CD4-positive, alpha-beta memory T cell (primary cell): ENCODE data around the gene TAS2R14. TPM values are rescaled to one million over a fixed set of nuclear protein-coding genes. Genes with fewer than 3 reads are reported as not detected.

Source experiments
- CTCF ChIA-PET: fragments of 350-600 bp; sonication (Branson Sonifier 250); formaldehyde crosslinking; loops from one replicate; lab custom pipeline; 2021; ENCODE audit warnings: inconsistent platforms; ENCODE audit not compliant: partially characterized antibody; lab: Charles Lee
- POLR2A ChIA-PET: fragments of 350-600 bp; sonication (Branson Sonifier 250); formaldehyde crosslinking; loops from one replicate; lab custom pipeline; 2021; ENCODE audit not compliant: partially characterized antibody; lab: Charles Lee
- DNase-seq, 5 donors: peaks; one replicate each; pipeline versions ENCODE4 v3.0.0 to v3.0.0-alpha.2; 2020 to 2022; ENCODE audit warnings: mixed read lengths in 1 of 5
- H3K27ac ChIP-seq: one replicate; pipeline ENCODE4 v1.7.0; 2013; ENCODE audit warnings: low read depth, low read length
- H3K27me3 ChIP-seq: 2 replicates; pipeline ENCODE4 v1.7.0; 2013; ENCODE audit warnings: mild to moderate bottlenecking, low read length, moderate library complexity; ENCODE audit not compliant: insufficient read depth
- H3K36me3 ChIP-seq: 2 replicates; pipeline ENCODE4 v1.7.0; 2013; ENCODE audit warnings: mild to moderate bottlenecking, low read length, moderate library complexity; ENCODE audit not compliant: insufficient read depth
- H3K4me1 ChIP-seq: 2 replicates; pipeline ENCODE4 v1.7.0; 2013; ENCODE audit warnings: mild to moderate bottlenecking, low read length, moderate library complexity; ENCODE audit not compliant: insufficient read depth
- H3K4me3 ChIP-seq, 2 donors: one replicate each; pipeline ENCODE4 v1.7.0; 2013; ENCODE audit warnings: low read length in 2 of 2, mild to moderate bottlenecking in 1 of 2
- H3K9me3 ChIP-seq, 2 donors: one replicate each; pipeline ENCODE4 v1.7.0; 2013; ENCODE audit warnings: low read length in 2 of 2, control low read depth in 1 of 2; ENCODE audit not compliant: control insufficient read depth in 1 of 2
- H3K27ac Mint-ChIP-seq, 7 donors: one replicate each; pipeline ENCODE4 v1.8.0; 2020 to 2021; ENCODE audit warnings: mixed read lengths in 7 of 7, mild to moderate bottlenecking in 6 of 7, inconsistent platforms in 3 of 7, moderate library complexity in 3 of 7
- H3K27me3 Mint-ChIP-seq, 2 donors: one replicate each; pipeline ENCODE4 v1.8.0; 2020 to 2021; ENCODE audit warnings: mixed read lengths in 2 of 2
- H3K36me3 Mint-ChIP-seq, 2 donors: one replicate each; pipeline ENCODE4 v1.8.0; 2020 to 2021; ENCODE audit warnings: mixed read lengths in 2 of 2, inconsistent platforms in 1 of 2, mild to moderate bottlenecking in 1 of 2
- H3K4me1 Mint-ChIP-seq, 4 donors: one replicate each; pipeline ENCODE4 v1.8.0; 2020 to 2021; ENCODE audit warnings: mixed read lengths in 4 of 4, mild to moderate bottlenecking in 1 of 4
- H3K4me3 Mint-ChIP-seq, 8 donors: one replicate each; pipeline ENCODE4 v1.8.0; 2020 to 2021; ENCODE audit warnings: mixed read lengths in 8 of 8, mild to moderate bottlenecking in 7 of 8, moderate library complexity in 6 of 8, inconsistent platforms in 3 of 8
- H3K9me3 Mint-ChIP-seq, 8 donors: one replicate each; pipeline ENCODE4 v1.8.0; 2020 to 2021; ENCODE audit warnings: mixed read lengths in 8 of 8, mild to moderate bottlenecking in 5 of 8, inconsistent platforms in 3 of 8, moderate library complexity in 1 of 8
- intact Hi-C: fragments of 100-400 bp; cut with micrococcal nuclease; formaldehyde crosslinking; loops from one replicate; pipeline ENCODE4 v1.15.1; 2023
- polyA plus RNA-seq, 2 donors: library from polyadenylated mRNA; unstranded; fragments of 300-500 nt; fragmentation: Illumina TruSeq; gene quantifications; one replicate each; pipeline ENCODE4 v1.2.3, GENCODE V29; 2021
- total RNA-seq, 2 experiments: library from RNA; stranded (reverse); gene quantifications; one replicate each; pipeline ENCODE4 v1.2.3, GENCODE V29; 2021

Gene TAS2R14
- total and polyA plus RNA-seq, 4 experiments from 2014 or later = 0.36 to 2.2 (median 1.5) TPM

GRCh38 chr12:10891937-10892336, 47.1 kb downstream of the TAS2R14 start:
- intact Hi-C loops = no loop called here
- CTCF ChIA-PET = interaction anchor here (0.8 kb wide), 1 partner anchor 18 kb away, joined by 3 read pairs; no protein-coding TSS in a partner anchor

GRCh38 chr12:10889226-10889625, 49.8 kb downstream of the TAS2R14 start:
- H3K27me3 ChIP-seq = no peaks in the 10 kb centered on the region
- no peaks in the 10 kb centered on the region for H3K36me3 ChIP-seq
- Mint-ChIP-seq H3K27me3 (no peaks in the 10 kb centered on the region), H3K36me3 (peaks cover 8 to 56% of the 10 kb centered on the region in 2 donors), H3K4me1 (no peaks in the 10 kb centered on the region), H3K4me3 (no peak overlapping the region), H3K27ac (no peak overlapping the region), H3K9me3 (peaks cover 0 to 2% (median 0%) of the 10 kb centered on the region in 8 donors)
- intact Hi-C loops = no loop called here
- no peak overlapping the region for H3K4me3 ChIP-seq
- no peaks in the 10 kb centered on the region for H3K9me3 ChIP-seq
- CTCF ChIA-PET = no interaction called here
- H3K27ac ChIP-seq = no peak overlapping the region
- DNase-seq = no peak
- POLR2A ChIA-PET = no interaction called here
- H3K4me1 ChIP-seq = no peaks in the 10 kb centered on the region

More at GRCh38 chr12:10891937-10892336, 47.1 kb downstream of the TAS2R14 start:
- Mint-ChIP-seq H3K9me3 (no peaks in the 10 kb centered on the region), H3K4me3 (no peak overlapping the region), H3K36me3 (peaks cover 16 to 52% of the 10 kb centered on the region in 2 donors), H3K4me1 (no peaks in the 10 kb centered on the region), H3K27me3 (no peaks in the 10 kb centered on the region), H3K27ac (peak overlapping the region in 2 of 7 donors; percentile 29 to 38)
- POLR2A ChIA-PET = no interaction called here
- Histone ChIP-seq H3K4me1 (no peaks in the 10 kb centered on the region), H3K27ac (no peak overlapping the region), H3K36me3 (no peaks in the 10 kb centered on the region), H3K27me3 (no peaks in the 10 kb centered on the region), H3K9me3 (no peaks in the 10 kb centered on the region), H3K4me3 (no peak overlapping the region)
- DNase-seq = no peak

Other genes with a start within 250 kb of the TAS2R14 start
- 1 to 10 TPM; 3.2 to 5.1 TPM for gene YBX3, start 215.9 kb downstream of the TAS2R14 start, total RNA-seq
- 1 to 10 TPM; 1.7 to 2.0 TPM for gene YBX3, start 215.9 kb downstream of the TAS2R14 start, polyA plus RNA-seq
- gene TAS2R7, start 136.6 kb downstream of the TAS2R14 start, total RNA-seq = not detected
- not detected for gene TAS2R7, start 136.6 kb downstream of the TAS2R14 start, polyA plus RNA-seq
- gene TAS2R8, start 132.0 kb downstream of the TAS2R14 start, total RNA-seq = not detected
- gene TAS2R8, start 132.0 kb downstream of the TAS2R14 start, polyA plus RNA-seq = not detected
- not detected for gene TAS2R9, start 129.1 kb downstream of the TAS2R14 start, total RNA-seq
- gene TAS2R9, start 129.1 kb downstream of the TAS2R14 start, polyA plus RNA-seq = not detected
- under 1 TPM; 0.44 to 0.76 TPM for gene TAS2R10, start 112.9 kb downstream of the TAS2R14 start, total RNA-seq
- not detected for gene TAS2R10, start 112.9 kb downstream of the TAS2R14 start, polyA plus RNA-seq
- 1 to 10 TPM in 1 of 2 experiments, under 1 TPM in 1; 0.87 to 1.5 TPM for gene PRR4, start 89.8 kb downstream of the TAS2R14 start, total RNA-seq
- gene PRR4, start 89.8 kb downstream of the TAS2R14 start, polyA plus RNA-seq = 1 to 10 TPM in 1 of 2 donors, under 1 TPM in 1; 0.83 to 1.2 TPM
- gene PRH1, start 55.0 kb downstream of the TAS2R14 start, total RNA-seq = 10 to 100 TPM; 15.3 to 18.0 TPM
- 10 to 100 TPM in 1 of 2 donors, 1 to 10 TPM in 1; 1.2 to 13.3 TPM for gene PRH1, start 55.0 kb downstream of the TAS2R14 start, polyA plus RNA-seq
- under 1 TPM; 0.79 to 0.86 TPM for gene TAS2R13, start 29.7 kb downstream of the TAS2R14 start, total RNA-seq
- gene TAS2R13, start 29.7 kb downstream of the TAS2R14 start, polyA plus RNA-seq = not detected
- gene PRH2, start 10.0 kb downstream of the TAS2R14 start, total RNA-seq = not detected
- gene PRH2, start 10.0 kb downstream of the TAS2R14 start, polyA plus RNA-seq = not detected
- gene TAS2R50, start 47.6 kb upstream of the TAS2R14 start, total RNA-seq = 1 to 10 TPM in 1 of 2 experiments, under 1 TPM in 1; 0.80 to 1.0 TPM
- gene TAS2R50, start 47.6 kb upstream of the TAS2R14 start, polyA plus RNA-seq = not detected
- gene TAS2R20, start 59.0 kb upstream of the TAS2R14 start, total RNA-seq = 1 to 10 TPM; 1.3 to 2.5 TPM
- gene TAS2R20, start 59.0 kb upstream of the TAS2R14 start, polyA plus RNA-seq = under 1 TPM in 1 of 2 donors, not detected in 1; 0.14 TPM
- 1 to 10 TPM; 2.1 to 3.1 TPM for gene TAS2R19, start 83.4 kb upstream of the TAS2R14 start, total RNA-seq
- not detected for gene TAS2R19, start 83.4 kb upstream of the TAS2R14 start, polyA plus RNA-seq
- 1 to 10 TPM; 3.1 to 3.2 TPM for gene TAS2R31, start 92.1 kb upstream of the TAS2R14 start, total RNA-seq
- gene TAS2R31, start 92.1 kb upstream of the TAS2R14 start, polyA plus RNA-seq = not detected
- 1 to 10 TPM; 1.1 to 1.3 TPM for gene TAS2R46, start 123.0 kb upstream of the TAS2R14 start, total RNA-seq
- gene TAS2R46, start 123.0 kb upstream of the TAS2R14 start, polyA plus RNA-seq = under 1 TPM in 1 of 2 donors, not detected in 1; 0.22 TPM
- under 1 TPM; 0.35 to 0.67 TPM for gene TAS2R43, start 153.1 kb upstream of the TAS2R14 start, total RNA-seq
- gene TAS2R43, start 153.1 kb upstream of the TAS2R14 start, polyA plus RNA-seq = under 1 TPM in 1 of 2 donors, not detected in 1; 0.20 TPM
- 1 to 10 TPM; 2.9 to 3.8 TPM for gene TAS2R30, start 195.4 kb upstream of the TAS2R14 start, total RNA-seq
- not detected for gene TAS2R30, start 195.4 kb upstream of the TAS2R14 start, polyA plus RNA-seq
- 10 to 100 TPM; 11.6 to 11.9 TPM for gene SMIM10L1, start 231.9 kb upstream of the TAS2R14 start, total RNA-seq
- 10 to 100 TPM in 1 of 2 donors, 1 to 10 TPM in 1; 8.0 to 15.2 TPM for gene SMIM10L1, start 231.9 kb upstream of the TAS2R14 start, polyA plus RNA-seq
- gene TAS2R42, start 247.7 kb upstream of the TAS2R14 start, total RNA-seq = not detected
- not detected for gene TAS2R42, start 247.7 kb upstream of the TAS2R14 start, polyA plus RNA-seq